Activated naive CD4-positive, alpha-beta T cell treated with anti-CD3 and anti-CD28 coated beads, Interleukin-2, amount 10 ng/mL, durations not matched to agents 7 days and 5 days (primary cell): ENCODE results near the gene ZNF330.
"Not testable (repeated sequence)": the region's sequence is repeated elsewhere in the genome, so short reads cannot be mapped to it uniquely, and the experiment has no call there.

Experiments used
- CTCF ChIA-PET: fragments of 350-600 bp; sonication (Branson Sonifier 250); formaldehyde crosslinking; loops from one replicate; lab custom pipeline; 2021; ENCODE audit warnings: antibody characterized with exemption; lab: Charles Lee
- DNase-seq: peaks from one replicate; pipeline ENCODE4 v3.0.0-alpha.2; 2020
- H3K27ac Mint-ChIP-seq: one replicate; pipeline ENCODE4 v1.8.0; 2021; ENCODE audit warnings: mild to moderate bottlenecking, moderate library complexity, mixed read lengths
- H3K27me3 Mint-ChIP-seq: one replicate; pipeline ENCODE4 v1.8.0; 2021; ENCODE audit warnings: mild to moderate bottlenecking, mixed read lengths
- H3K36me3 Mint-ChIP-seq: one replicate; pipeline ENCODE4 v1.8.0; 2021; ENCODE audit warnings: mixed read lengths
- H3K4me1 Mint-ChIP-seq: one replicate; pipeline ENCODE4 v1.8.0; 2021; ENCODE audit warnings: mixed read lengths
- H3K4me3 Mint-ChIP-seq: one replicate; pipeline ENCODE4 v1.8.0; 2021; ENCODE audit warnings: mild to moderate bottlenecking, moderate library complexity, mixed read lengths
- H3K9me3 Mint-ChIP-seq: one replicate; pipeline ENCODE4 v1.8.0; 2021; ENCODE audit warnings: mixed read lengths

Gene ZNF330

GRCh38 chr4:141215030-141215429, 5.7 kb upstream of the ZNF330 start:
- H3K9me3 Mint-ChIP-seq = no peaks in the 10 kb centered on the region
- no peaks in the 10 kb centered on the region for H3K36me3 Mint-ChIP-seq
- no peak overlapping the region for H3K27ac Mint-ChIP-seq
- no peaks in the 10 kb centered on the region for H3K4me1 Mint-ChIP-seq
- CTCF ChIA-PET = no interaction called here
- no peak overlapping the region for H3K4me3 Mint-ChIP-seq
- peaks cover 11% of the 10 kb centered on the region for H3K27me3 Mint-ChIP-seq
- no peak for DNase-seq

- no peak for DNase-seq
- H3K4me1 Mint-ChIP-seq = peaks cover 7% of the 10 kb centered on the region
- H3K9me3 Mint-ChIP-seq = no peaks in the 10 kb centered on the region
- no peak overlapping the region for H3K4me3 Mint-ChIP-seq
- no peaks in the 10 kb centered on the region for H3K36me3 Mint-ChIP-seq
- peaks cover 11% of the 10 kb centered on the region for H3K27me3 Mint-ChIP-seq
- no peak overlapping the region for H3K27ac Mint-ChIP-seq
- CTCF ChIA-PET = interaction anchor here (1.2 kb wide), 1 partner anchor 20 kb away, joined by 3 read pairs; no protein-coding TSS in a partner anchor
Measured at GRCh38 chr4:141216002-141216761, 4.5 kb upstream of the ZNF330 start.

GRCh38 chr4:141220271-141220670, 424 bp upstream of the ZNF330 start:
- Mint-ChIP-seq H3K27me3 (peaks cover 11% of the 10 kb centered on the region), H3K4me3 (peak overlapping the region; percentile 92), H3K27ac (peak overlapping the region; percentile 96), H3K36me3 (peaks cover 18% of the 10 kb centered on the region), H3K9me3 (no peaks in the 10 kb centered on the region), H3K4me1 (peaks cover 34% of the 10 kb centered on the region)
- CTCF ChIA-PET = no interaction called here
- DNase-seq = no peak

- peaks cover 34% of the 10 kb centered on the region for H3K4me1 Mint-ChIP-seq
- H3K4me3 Mint-ChIP-seq = no peak overlapping the region
- no peak overlapping the region for H3K27ac Mint-ChIP-seq
- CTCF ChIA-PET = no interaction called here
- H3K9me3 Mint-ChIP-seq = no peaks in the 10 kb centered on the region
- peaks cover 34% of the 10 kb centered on the region for H3K36me3 Mint-ChIP-seq
- DNase-seq = no peak
- H3K27me3 Mint-ChIP-seq = peaks cover 8% of the 10 kb centered on the region
Measured at GRCh38 chr4:141223418-141223817, 2.7 kb downstream of the ZNF330 start.

GRCh38 chr4:141227280-141227679, 6.6 kb downstream of the ZNF330 start:
- H3K4me3 Mint-ChIP-seq, DNase-seq, H3K27ac Mint-ChIP-seq, H3K27me3 Mint-ChIP-seq, H3K9me3 Mint-ChIP-seq, CTCF ChIA-PET: not testable (repeated sequence)
- H3K36me3 Mint-ChIP-seq = peaks cover 54% of the 10 kb centered on the region
- H3K4me1 Mint-ChIP-seq = peaks cover 22% of the 10 kb centered on the region

GRCh38 chr4:141229408-141230101, 8.9 kb downstream of the ZNF330 start:
- no peaks in the 10 kb centered on the region for H3K27me3 Mint-ChIP-seq
- CTCF ChIA-PET = no interaction called here
- H3K4me3 Mint-ChIP-seq = no peak overlapping the region
- H3K9me3 Mint-ChIP-seq = no peaks in the 10 kb centered on the region
- H3K36me3 Mint-ChIP-seq = peaks cover 51% of the 10 kb centered on the region
- DNase-seq = no peak
- peaks cover 6% of the 10 kb centered on the region for H3K4me1 Mint-ChIP-seq
- H3K27ac Mint-ChIP-seq = no peak overlapping the region

- Mint-ChIP-seq H3K9me3 (no peaks in the 10 kb centered on the region), H3K27me3 (no peaks in the 10 kb centered on the region), H3K4me3 (no peak overlapping the region), H3K36me3 (peaks cover 38% of the 10 kb centered on the region), H3K4me1 (peaks cover 6% of the 10 kb centered on the region), H3K27ac (no peak overlapping the region)
- CTCF ChIA-PET = no interaction called here
- no peak for DNase-seq
Measured at GRCh38 chr4:141233673-141234072, 13.0 kb downstream of the ZNF330 start.

- Mint-ChIP-seq H3K9me3 (no peaks in the 10 kb centered on the region), H3K36me3 (peaks cover 18% of the 10 kb centered on the region), H3K27ac (no peak overlapping the region), H3K4me1 (peaks cover 3% of the 10 kb centered on the region), H3K4me3 (no peak overlapping the region), H3K27me3 (peaks cover 10% of the 10 kb centered on the region)
- no peak for DNase-seq
- CTCF ChIA-PET = no interaction called here
Measured at GRCh38 chr4:141238186-141238585, 17.5 kb downstream of the ZNF330 start.

- Mint-ChIP-seq H3K36me3 (peaks cover 9% of the 10 kb centered on the region), H3K9me3 (peaks cover 2% of the 10 kb centered on the region), H3K27me3 (peaks cover 12% of the 10 kb centered on the region), H3K4me1 (peaks cover 5% of the 10 kb centered on the region), H3K4me3 (no peak overlapping the region), H3K27ac (no peak overlapping the region)
- CTCF ChIA-PET = no interaction called here
- DNase-seq = no peak
Measured at GRCh38 chr4:141240259-141240658, 19.6 kb downstream of the ZNF330 start.

- Mint-ChIP-seq H3K4me1 (peaks cover 9% of the 10 kb centered on the region), H3K4me3 (no peak overlapping the region), H3K27ac (no peak overlapping the region), H3K27me3 (peaks cover 14% of the 10 kb centered on the region), H3K36me3 (peaks cover 5% of the 10 kb centered on the region), H3K9me3 (peaks cover 2% of the 10 kb centered on the region)
- CTCF ChIA-PET = no interaction called here
- no peak for DNase-seq
Measured at GRCh38 chr4:141240671-141241070, 20.0 kb downstream of the ZNF330 start.

- H3K9me3 Mint-ChIP-seq = peaks cover 2% of the 10 kb centered on the region
- no peak overlapping the region for H3K27ac Mint-ChIP-seq
- H3K27me3 Mint-ChIP-seq = peaks cover 14% of the 10 kb centered on the region
- peaks cover 2% of the 10 kb centered on the region for H3K36me3 Mint-ChIP-seq
- no peak for DNase-seq
- peaks cover 17% of the 10 kb centered on the region for H3K4me1 Mint-ChIP-seq
- no peak overlapping the region for H3K4me3 Mint-ChIP-seq
- CTCF ChIA-PET = no interaction called here
Measured at GRCh38 chr4:141241986-141242385, 21.3 kb downstream of the ZNF330 start.

- Mint-ChIP-seq H3K27me3 (peaks cover 11% of the 10 kb centered on the region), H3K4me1 (peaks cover 24% of the 10 kb centered on the region), H3K36me3 (peaks cover 2% of the 10 kb centered on the region), H3K27ac (no peak overlapping the region), H3K4me3 (no peak overlapping the region), H3K9me3 (peaks cover 2% of the 10 kb centered on the region)
- no peak for DNase-seq
- CTCF ChIA-PET = no interaction called here
Measured at GRCh38 chr4:141244419-141244818, 23.7 kb downstream of the ZNF330 start.

- peaks cover 2% of the 10 kb centered on the region for H3K9me3 Mint-ChIP-seq
- H3K36me3 Mint-ChIP-seq = peaks cover 2% of the 10 kb centered on the region
- H3K27ac Mint-ChIP-seq = peak overlapping the region; percentile 62
- DNase-seq = no peak
- no peak overlapping the region for H3K4me3 Mint-ChIP-seq
- peaks cover 21% of the 10 kb centered on the region for H3K4me1 Mint-ChIP-seq
- CTCF ChIA-PET = interaction anchor here (0.6 to 0.8 kb wide), 2 partner anchors 42 to 503 kb away, joined by 3 to 4 read pairs; no protein-coding TSS in a partner anchor
- peaks cover 4% of the 10 kb centered on the region for H3K27me3 Mint-ChIP-seq
Measured at GRCh38 chr4:141246243-141246642, 25.5 kb downstream of the ZNF330 start.

- CTCF ChIA-PET = interaction anchor here (0.5 to 0.6 kb wide), 2 partner anchors 16 to 503 kb away, joined by 3 read pairs; no protein-coding TSS in a partner anchor
- peaks cover 4% of the 10 kb centered on the region for H3K27me3 Mint-ChIP-seq
- H3K9me3 Mint-ChIP-seq = peaks cover 2% of the 10 kb centered on the region
- peaks cover 21% of the 10 kb centered on the region for H3K4me1 Mint-ChIP-seq
- no peak for DNase-seq
- H3K4me3 Mint-ChIP-seq = no peak overlapping the region
- peaks cover 2% of the 10 kb centered on the region for H3K36me3 Mint-ChIP-seq
- no peak overlapping the region for H3K27ac Mint-ChIP-seq
Measured at GRCh38 chr4:141246683-141247429, 26.2 kb downstream of the ZNF330 start.
